ENCODE data around the gene NAGPA.

NAGPA gene

DNA sequence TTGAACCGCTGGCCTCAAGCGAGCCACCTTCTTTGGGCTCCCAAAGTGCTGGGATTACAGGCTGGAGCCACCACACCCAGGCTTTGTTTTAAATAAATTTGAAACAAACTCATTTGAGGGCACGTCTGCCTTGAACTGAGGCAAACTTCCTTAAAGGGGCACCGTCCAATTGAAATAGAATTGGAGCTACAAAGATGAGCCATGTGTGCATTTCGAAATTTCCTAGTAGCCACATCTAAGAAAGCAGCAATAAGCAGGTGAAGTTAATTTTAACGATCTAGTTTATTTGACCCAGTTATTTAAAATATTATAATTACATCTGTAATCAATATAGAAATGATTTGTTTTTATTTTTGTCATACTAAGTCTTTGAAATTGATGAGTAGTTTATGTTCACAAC lies 32.8 kb upstream of the NAGPA start:
- TF ChIP-seq, protein P1, sequence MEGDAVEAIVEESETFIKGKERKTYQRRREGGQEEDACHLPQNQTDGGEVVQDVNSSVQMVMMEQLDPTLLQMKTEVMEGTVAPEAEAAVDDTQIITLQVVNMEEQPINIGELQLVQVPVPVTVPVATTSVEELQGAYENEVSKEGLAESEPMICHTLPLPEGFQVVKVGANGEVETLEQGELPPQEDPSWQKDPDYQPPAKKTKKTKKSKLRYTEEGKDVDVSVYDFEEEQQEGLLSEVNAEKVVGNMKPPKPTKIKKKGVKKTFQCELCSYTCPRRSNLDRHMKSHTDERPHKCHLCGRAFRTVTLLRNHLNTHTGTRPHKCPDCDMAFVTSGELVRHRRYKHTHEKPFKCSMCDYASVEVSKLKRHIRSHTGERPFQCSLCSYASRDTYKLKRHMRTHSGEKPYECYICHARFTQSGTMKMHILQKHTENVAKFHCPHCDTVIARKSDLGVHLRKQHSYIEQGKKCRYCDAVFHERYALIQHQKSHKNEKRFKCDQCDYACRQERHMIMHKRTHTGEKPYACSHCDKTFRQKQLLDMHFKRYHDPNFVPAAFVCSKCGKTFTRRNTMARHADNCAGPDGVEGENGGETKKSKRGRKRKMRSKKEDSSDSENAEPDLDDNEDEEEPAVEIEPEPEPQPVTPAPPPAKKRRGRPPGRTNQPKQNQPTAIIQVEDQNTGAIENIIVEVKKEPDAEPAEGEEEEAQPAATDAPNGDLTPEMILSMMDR (IDR thresholded peaks at IDR 0.05; ENCODE audit: low read depth, low read length, missing control alignments), result no peak
- DNase-seq (ENCODE audit: low read depth), result no peak
- no peak overlapping the region for H3K4me3 ChIP-seq (ENCODE audit: low read depth, low read length)

DNA sequence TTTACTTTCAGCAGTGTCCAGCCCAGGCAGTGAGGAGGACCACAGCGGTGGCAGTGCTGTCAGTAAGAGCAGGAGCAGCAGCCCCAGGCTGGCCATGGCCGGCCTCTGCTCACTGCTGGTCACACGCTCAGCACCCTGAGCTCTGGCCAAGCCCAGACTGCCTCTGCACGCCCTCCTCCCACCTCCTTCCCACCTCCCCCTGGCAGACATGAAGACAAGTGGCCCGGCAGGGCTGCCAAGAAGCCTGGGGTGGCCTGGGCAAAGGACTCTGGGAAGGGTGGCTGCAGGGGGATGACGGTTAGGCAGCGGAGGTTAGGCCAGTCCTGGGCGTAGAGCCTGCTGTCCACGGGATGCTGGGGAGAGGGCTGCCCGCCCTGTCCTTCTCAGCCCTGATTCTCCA lies 32.1 kb upstream of the NAGPA start, which contains the start of gene C16orf89:
Gene C16orf89 (minus strand): TSS at position 144 of the 400 bp plus-strand sequence. CDS start 48 bp downstream, at position 96.
- H3K4me3 ChIP-seq (ENCODE audit: low read depth, low read length), result no peak within 1 kb of the TSS
- no peak for DNase-seq (ENCODE audit: low read depth)
- TF ChIP-seq, protein P1 (IDR thresholded peaks at IDR 0.05; ENCODE audit: low read depth, low read length, missing control alignments), result no peak

DNA sequence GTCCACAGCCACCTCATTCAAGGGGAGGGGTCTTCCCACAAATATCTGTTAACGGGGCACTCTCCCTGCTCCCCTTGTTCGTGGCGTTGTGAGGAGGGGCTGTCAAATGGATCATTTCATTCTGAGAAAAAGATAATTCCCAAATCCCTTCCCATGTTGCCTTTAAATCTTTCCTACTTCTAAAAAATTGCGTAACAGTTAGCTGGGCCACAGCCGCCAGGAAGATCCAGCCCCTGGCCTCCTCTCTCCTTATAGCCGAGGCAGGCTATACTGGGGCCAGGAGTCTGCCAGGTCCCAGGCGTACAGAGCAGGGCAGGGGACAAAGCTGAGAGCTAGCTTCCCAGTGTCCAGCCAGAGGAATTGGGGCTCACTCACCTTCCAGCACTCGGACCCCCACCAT lies 31.6 kb upstream of the NAGPA start:
- no peak for DNase-seq (ENCODE audit: low read depth)
- TF ChIP-seq, protein P1 (IDR thresholded peaks at IDR 0.05; ENCODE audit: low read depth, low read length, missing control alignments), result no peak
- H3K4me3 ChIP-seq (ENCODE audit: low read depth, low read length), result no peak overlapping the region

DNA sequence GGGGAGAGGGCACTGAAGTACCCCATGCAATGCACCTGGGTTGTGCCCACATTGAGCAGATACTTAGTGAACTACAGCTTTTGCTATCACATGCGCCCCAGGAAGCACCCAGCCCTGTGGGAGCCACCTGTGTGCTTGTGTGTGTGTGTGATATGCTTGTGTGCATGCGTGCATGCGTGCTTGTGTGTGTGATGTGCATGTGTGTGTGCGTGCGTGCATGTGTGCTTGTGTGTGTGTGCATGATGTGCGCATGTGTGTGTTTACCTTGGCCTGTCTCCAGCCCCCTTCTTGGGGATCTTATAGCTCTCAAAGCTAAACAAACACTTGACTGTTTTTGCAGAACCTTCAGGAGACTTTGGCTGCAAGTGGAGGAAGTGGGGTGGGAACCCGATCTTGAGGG lies 31.2 kb upstream of the NAGPA start:
- TF ChIP-seq, protein P1 (IDR thresholded peaks at IDR 0.05; ENCODE audit: low read depth, low read length, missing control alignments), result no peak
- no peak for DNase-seq (ENCODE audit: low read depth)
- H3K4me3 ChIP-seq (ENCODE audit: low read depth, low read length), result no peak overlapping the region

DNA sequence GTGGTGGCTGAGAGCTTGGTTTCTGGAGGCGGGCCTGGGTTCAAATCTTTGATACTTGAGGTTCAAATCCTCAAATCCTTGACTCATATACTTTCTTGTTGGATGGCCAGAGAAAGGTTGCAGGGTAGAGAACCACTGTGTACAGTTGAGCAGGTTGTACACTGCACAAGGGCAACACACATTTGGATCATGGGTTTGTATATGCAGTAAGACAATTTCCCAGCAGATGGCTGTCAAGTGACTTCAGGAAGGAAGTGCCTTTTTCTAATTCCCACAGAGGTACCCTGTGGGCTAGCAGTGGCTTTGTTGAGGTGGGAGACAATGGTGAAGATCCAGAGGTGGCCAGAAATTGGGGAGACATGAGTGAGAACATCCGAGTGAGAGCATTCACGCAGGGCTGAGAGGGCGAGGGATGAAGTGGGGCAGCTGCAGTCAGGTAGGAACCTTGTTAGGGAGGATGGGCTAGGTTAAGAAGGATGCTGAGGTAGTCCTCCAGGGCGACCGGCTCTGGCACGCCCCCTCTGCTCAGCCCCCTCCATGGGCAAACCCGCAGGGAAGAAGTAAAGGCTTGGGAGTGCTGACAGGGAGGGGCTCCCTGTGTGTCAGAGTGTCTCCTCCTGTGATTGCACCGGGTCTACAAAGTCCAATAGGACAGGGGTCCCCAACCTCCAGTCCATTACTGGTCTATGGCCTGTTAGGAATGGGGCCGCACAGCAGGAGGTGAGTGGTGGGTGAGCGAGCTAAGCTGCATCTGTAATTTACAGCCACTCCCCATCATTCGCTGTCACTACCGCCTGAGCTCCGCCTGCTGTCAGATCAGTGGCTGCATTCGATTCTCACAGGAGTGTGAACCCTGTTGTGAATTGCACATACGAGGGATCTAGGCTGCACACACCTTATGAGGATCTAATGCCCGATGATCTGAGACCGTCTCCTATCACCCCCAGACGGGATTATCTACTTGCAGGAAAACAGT lies 29.3 kb upstream of the NAGPA start:
- TF ChIP-seq, protein P1 (IDR thresholded peaks at IDR 0.05; ENCODE audit: low read depth, low read length, missing control alignments), result peak; percentile 22
- no peak for DNase-seq (ENCODE audit: low read depth)
- H3K4me3 ChIP-seq (ENCODE audit: low read depth, low read length), result no peak overlapping the region

DNA sequence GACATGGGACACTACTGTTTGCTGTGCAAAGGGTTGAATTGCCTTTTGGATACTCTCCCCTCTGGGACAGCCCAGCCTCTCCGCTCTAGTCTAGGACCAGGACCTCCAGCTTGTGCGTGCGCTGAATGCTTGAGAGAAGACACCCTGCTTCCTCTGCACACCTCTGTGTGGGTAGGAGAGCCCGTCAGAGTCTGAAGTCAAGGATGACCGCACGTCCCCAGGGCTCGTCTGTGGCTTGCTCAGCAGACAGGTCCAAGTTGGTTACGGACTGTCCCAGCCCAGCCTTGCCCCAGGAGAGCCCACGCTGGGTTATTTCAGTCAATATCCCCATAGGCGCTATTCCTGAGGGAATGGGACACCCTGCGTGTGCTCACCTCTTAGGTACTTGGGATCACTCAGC lies 28.3 kb upstream of the NAGPA start:
- TF ChIP-seq, protein P1 (IDR thresholded peaks at IDR 0.05; ENCODE audit: low read depth, low read length, missing control alignments), result no peak

More for the DNA sequence above, 28.3 kb upstream of the NAGPA start:
- H3K4me3 ChIP-seq (ENCODE audit: low read depth, low read length), result no peak overlapping the region
- DNase-seq (ENCODE audit: low read depth), result no peak
